K562 (cell line): Measurements from ENCODE around the gene LENEP. TPM values are rescaled to one million over a fixed set of nuclear protein-coding genes. Genes with fewer than 3 reads are reported as not detected.

Experiments
- ATAC-seq: fragments of 200-7000 bp; cut with Tn5 transposase; 3 replicates; pipeline ENCODE4 v1.9.1; 2020; ENCODE audit warnings: moderate library complexity
- BruUV-seq: library from RNA; stranded (reverse); fragments of 400-500 nt; replicated peaks from 2 replicates; lab custom pipeline; 2021; lab: Mats Ljungman, UMichigan
- CTCF ChIA-PET: fragments of 300-600 bp; formaldehyde crosslinking; extraction: SDS; loops from one replicate; lab custom pipeline; 2021; ENCODE audit warnings: low intra/inter-chr PET ratio; lab: Yijun Ruan, JAX
- POLR2A ChIA-PET: fragments of 300-600, 350-650 bp; sonication (Branson Sonifier 250); formaldehyde crosslinking; extraction: SDS; loops from one replicate; lab custom pipeline; 2021; ENCODE audit warnings: antibody characterized with exemption, inconsistent platforms; lab: Yijun Ruan, JAX
- DNase-seq, 4 experiments: peaks; one replicate each; pipeline versions ENCODE4 v3.0.0 to v3.0.0-alpha.2; 2011 to 2018; ENCODE audit warnings: low spot score in 3 of 4, mixed read lengths in 3 of 4; ENCODE audit errors: extremely low read depth in 1 of 4
- FAIRE-seq: peaks from 2 replicates; lab custom pipeline; 2011; peaks lifted over from hg19 to GRCh38; lab: Jason Lieb, UNC
- H2AFZ ChIP-seq: 2 replicates; pipeline ENCODE4 v1.6.0; 2011; ENCODE audit warnings: low read depth, low read length, control low read depth, inconsistent platforms
- H3K27ac ChIP-seq: fragments of 200-600 bp; 3 replicates; pipeline ENCODE4 v1.8.0; 2011; ENCODE audit warnings: low read depth, mild to moderate bottlenecking, control low read depth, inconsistent platforms, low read length, moderate library complexity, mixed read lengths; ENCODE audit errors: extremely low read depth
- H3K27me3 ChIP-seq, 2 experiments: fragments of 300-600 bp in 1 of 2; 2 replicates in 1 of 2; 3 replicates in 1 of 2; pipeline versions ENCODE4 v1.6.0 to v1.8.0; 2011; ENCODE audit warnings: inconsistent platforms in 2 of 2, low read length in 2 of 2, mild to moderate bottlenecking in 1 of 2, mixed read lengths in 1 of 2, moderate library complexity in 1 of 2; ENCODE audit not compliant: control insufficient read depth in 2 of 2, insufficient read depth in 2 of 2
- H3K36me3 ChIP-seq: fragments of 300-600 bp; 3 replicates; pipeline ENCODE4 v1.8.0; 2011; ENCODE audit warnings: mild to moderate bottlenecking, low read length, inconsistent platforms; ENCODE audit not compliant: control insufficient read depth, insufficient read depth
- H3K4me1 ChIP-seq, 2 experiments: fragments of 200-600 bp in 1 of 2; replicated peaks in 1 of 2; 2 replicates in 1 of 2; 3 replicates in 1 of 2; pipeline versions ENCODE4 v1.5.1 to v1.8.0; 2011; ENCODE audit warnings: inconsistent platforms in 2 of 2, low read length in 2 of 2, mild to moderate bottlenecking in 1 of 2, mixed read lengths in 1 of 2, moderate library complexity in 1 of 2; ENCODE audit not compliant: control insufficient read depth in 2 of 2, insufficient read depth in 2 of 2
- H3K4me2 ChIP-seq: 2 replicates; pipeline ENCODE4 v1.6.1; 2011; ENCODE audit warnings: low read length, control low read depth, inconsistent platforms, mixed read lengths; ENCODE audit not compliant: insufficient read depth
- H3K4me3 ChIP-seq: fragments of 200-600 bp; sonication (generic), shearing (Covaris generic); 2 replicates; pipeline ENCODE4 v1.5.1; 2016; ENCODE audit warnings: control low read depth, inconsistent platforms
- H3K79me2 ChIP-seq: fragments of 200-600 bp; 3 replicates; pipeline ENCODE4 v1.8.0; 2011; ENCODE audit warnings: low read length, inconsistent platforms; ENCODE audit not compliant: control insufficient read depth, insufficient read depth
- H3K9ac ChIP-seq, 2 experiments: 2 replicates each; pipeline versions ENCODE4 v1.6.0 to v1.6.1; 2011; ENCODE audit warnings: low read depth in 2 of 2, low read length in 2 of 2, control low read depth in 1 of 2, inconsistent platforms in 1 of 2, mild to moderate bottlenecking in 1 of 2, mixed read lengths in 1 of 2; ENCODE audit not compliant: insufficient read depth in 1 of 2
- H3K9me1 ChIP-seq: one replicate; pipeline ENCODE4 v1.6.0; 2011; ENCODE audit warnings: inconsistent platforms, mild to moderate bottlenecking, low read length, moderate library complexity; ENCODE audit not compliant: control insufficient read depth, insufficient read depth
- H3K9me3 ChIP-seq: replicated peaks from 2 replicates; pipeline ENCODE4 v1.5.1; 2011; ENCODE audit warnings: low read depth, low read length, inconsistent platforms; ENCODE audit not compliant: control insufficient read depth, insufficient read depth
- H4K20me1 ChIP-seq: replicated peaks from 2 replicates; pipeline ENCODE4 v1.6.1; 2011; ENCODE audit warnings: low read length, inconsistent platforms, mixed read lengths; ENCODE audit not compliant: control insufficient read depth, insufficient read depth
- ATF4 ChIP-seq: fragments of 450-650 bp; formaldehyde crosslinking; IDR thresholded peaks from 2 replicates; pipeline ENCODE4 v1.4.0; 2022; ENCODE audit warnings: mild to moderate bottlenecking, moderate library complexity
- CEBPB ChIP-seq: fragments of 450-650 bp; IDR thresholded peaks from 2 replicates; pipeline ENCODE4 v1.6.1; 2016; ENCODE audit warnings: missing genetic modification characterization, missing compliant biosample characterization
- CTCFL ChIP-seq: IDR thresholded peaks from 2 replicates; pipeline ENCODE4 v1.6.1; 2011; ENCODE audit warnings: borderline replicate concordance, low read depth, mild to moderate bottlenecking, moderate library complexity, low read length; ENCODE audit not compliant: insufficient read depth, poor library complexity, severe bottlenecking
- DLX4 ChIP-seq: fragments of 250-450 bp; sonication (Bioruptor Pico); IDR thresholded peaks from 2 replicates; pipeline ENCODE4 v1.6.1; 2021; ENCODE audit warnings: mild to moderate bottlenecking
- HINFP ChIP-seq: fragments of 450-650 bp; conservative IDR thresholded peaks from 2 replicates; pipeline ENCODE4 v1.6.1; 2016; ENCODE audit warnings: missing genetic modification characterization, low read depth, mild to moderate bottlenecking, control low read depth, missing compliant biosample characterization
- JUN ChIP-seq, 2 experiments: sonication (generic) in 1 of 2; formaldehyde crosslinking in 1 of 2; IDR thresholded peaks; 2 replicates each; pipeline versions ENCODE4 v1.6.1 to v1.8.0; 2012 to 2022; ENCODE audit warnings: borderline replicate concordance in 2 of 2, mild to moderate bottlenecking in 2 of 2, improper control_type of control experiment in 1 of 2, low read depth in 1 of 2, low read length in 1 of 2, missing genetic modification reagents in 1 of 2
- NFATC3 ChIP-seq: fragments of 450-650 bp; IDR thresholded peaks from 2 replicates; pipeline ENCODE4 v1.6.1; 2017; ENCODE audit warnings: mild to moderate bottlenecking
- NFIC ChIP-seq: fragments of 450-650 bp; IDR thresholded peaks from 2 replicates; pipeline ENCODE4 v1.6.1; 2017; ENCODE audit warnings: mild to moderate bottlenecking, inconsistent platforms
- POLR2G ChIP-seq: fragments of 200-400 bp; formaldehyde crosslinking; IDR thresholded peaks from 2 replicates; pipeline ENCODE4 v1.6.1; 2017; ENCODE audit warnings: low read depth, mild to moderate bottlenecking, antibody characterized with exemption, low read length, moderate library complexity
- RBFOX2 ChIP-seq: fragments of 200-400 bp; formaldehyde crosslinking; IDR thresholded peaks from 2 replicates; pipeline ENCODE4 v1.6.1; 2017; ENCODE audit warnings: low read depth, mild to moderate bottlenecking, low read length, moderate library complexity
- RFX1 ChIP-seq: fragments of 450-650 bp; IDR thresholded peaks from 2 replicates; pipeline ENCODE4 v1.6.1; 2016; ENCODE audit warnings: mild to moderate bottlenecking, moderate library complexity
- RNF2 ChIP-seq: sonication (generic); IDR thresholded peaks from 2 replicates; pipeline ENCODE4 v1.6.1; 2016
- TCF7 ChIP-seq: sonication (generic); IDR thresholded peaks from 2 replicates; pipeline ENCODE4 v1.6.1; 2016; ENCODE audit warnings: antibody characterized with exemption, borderline replicate concordance
- ZNF584 ChIP-seq: fragments of 200-800 bp; sonication (Bioruptor generic); IDR thresholded peaks from 2 replicates; pipeline ENCODE4 v1.6.1; 2016; ENCODE audit warnings: low read depth, mild to moderate bottlenecking, missing genetic modification characterization, missing compliant biosample characterization
- WGBS: fragments of 100-300 bp; shearing (Covaris generic); methylation state at CpG from one replicate; pipeline ENCODE4 v1.1.6; 2016; ENCODE audit warnings: low coverage, mixed read lengths; ENCODE audit not compliant: insufficient coverage; ENCODE audit errors: missing lambda C conversion rate; 5-methylcytosine and 5-hydroxymethylcytosine counted together
- in situ Hi-C: fragments of 300-500 bp; cut with MboI; formaldehyde crosslinking; loops from 4 replicates; pipeline ENCODE4 v1.15.0; 2018; ENCODE audit warnings: inconsistent platforms, mixed read lengths
- intact Hi-C: fragments of 100-400 bp; cut with micrococcal nuclease; formaldehyde crosslinking; loops from 2 replicates; pipeline ENCODE4 v1.14.2; 2022
- polyA plus RNA-seq, 8 experiments: library from polyadenylated mRNA; depleted of rRNA in 4 of 8; stranded (reverse) in 5 of 8; unstranded in 3 of 8; fragments of >200 nt; fragmentation: Nextera tagmentation in 2 of 8; fragmentation: Illumina TruSeq in 1 of 8; extraction: Ambion mirVana in 2 of 8; extraction: Trizol in 1 of 8; gene quantifications; 2 replicates each; pipeline versions ENCODE4 v1.2.1 to v1.2.3, GENCODE V29; 2011 to 2014; ENCODE audit warnings: inconsistent platforms in 1 of 8, missing spikeins in 1 of 8
- total RNA-seq, 7 experiments: library from RNA; depleted of rRNA in 6 of 7; stranded (reverse); fragments of >200 nt in 6 of 7; fragmentation: Illumina TruSeq in 2 of 7; extraction: Trizol in 2 of 7; gene quantifications; 2 replicates each; pipeline versions ENCODE4 v1.2.1 to v1.2.3, GENCODE V29; 2011 to 2021; ENCODE audit warnings: low replicate concordance in 1 of 7

Gene LENEP
- total and polyA plus RNA-seq, 9 of the 15 experiments (the other 6 are each of a cell fraction or from before 2014, with no cell fraction given): 0.23 to 0.87 (median 0.67) TPM; not detected in 5

- no peak overlapping the region for H3K27ac ChIP-seq
- no peaks in the 10 kb centered on the region for H4K20me1 ChIP-seq
- no peaks in the 10 kb centered on the region for H3K9me3 ChIP-seq
- H3K9me1 ChIP-seq: no peaks in the 10 kb centered on the region
- H3K36me3 ChIP-seq: peaks cover 59% of the 10 kb centered on the region
- peak overlapping the region in 1 of 2 experiments; percentile 68; a peak in 2 of 4 replicates for H3K9ac ChIP-seq
- TF ChIP-seq POLR2G (0 out of 2 replicates have a peak, but pooled peaks have one; percentile 27), CTCFL (no peak), RNF2 (no peak), CEBPB (tag) (no peak), NFIC (no peak), DLX4 (CRISPR knock-in tag) (no peak), RFX1 (no peak), RBFOX2 (peak; percentile 54), ATF4 (CRISPR knock-in tag) (no peak), ZNF584 (CRISPR knock-in tag) (no peak), JUN (IDR thresholded peaks at IDR 0.05; ENCODE audit: borderline replicate concordance, low read depth, low read length) (no peak), JUN (CRISPR knock-in tag; IDR thresholded peaks at IDR 0.05; ENCODE audit: borderline replicate concordance) (no peak), TCF7 (no peak), NFATC3 (no peak), HINFP (tag) (no peak)
- TF ChIP-seq, all 486 proteins: peak for 2
- in situ Hi-C loops: no loop called here
- intact Hi-C loops: no loop called here
- Histone ChIP-seq H3K4me3 (no peak overlapping the region), H3K4me1 (peaks cover 40 to 55% of the 10 kb centered on the region in 2 experiments), H3K79me2 (peaks cover 42% of the 10 kb centered on the region), H2AFZ (no peak overlapping the region), H3K4me2 (no peak overlapping the region), H3K27me3 (no peaks in the 10 kb centered on the region; a peak in 1 of 5 replicates)
- POLR2A ChIA-PET: interaction anchor here (0.6 to 0.7 kb wide), 3 partner anchors 13 to 275 kb away, joined by 3 read pairs; partner anchors contain the start of gene PBXIP1
- FAIRE-seq (no peak), ATAC-seq (no peak), DNase-seq (no peak)
- WGBS: 83% methylated on average over 3 of the region's 3 CpGs
- BruUV-seq: no TSS peak
- CTCF ChIA-PET: no interaction called here
These were observed 24.7 kb upstream of the LENEP start for GRCh38 chr1:154968731-154969130.
